GM21381 (cell line): ENCODE results near the gene PCSK5.
"Not testable (repeated sequence)": the region's sequence is repeated elsewhere in the genome, so short reads cannot be mapped to it uniquely, and the experiment has no call there.

Source experiments
- ATAC-seq: cut with Tn5 transposase; IDR thresholded peaks from one replicate; pipeline ENCODE4 v1.9.1; 2021; ENCODE audit warnings: mild to moderate bottlenecking, moderate library complexity; ENCODE audit not compliant: unreplicated experiment

Gene PCSK5

DNA sequence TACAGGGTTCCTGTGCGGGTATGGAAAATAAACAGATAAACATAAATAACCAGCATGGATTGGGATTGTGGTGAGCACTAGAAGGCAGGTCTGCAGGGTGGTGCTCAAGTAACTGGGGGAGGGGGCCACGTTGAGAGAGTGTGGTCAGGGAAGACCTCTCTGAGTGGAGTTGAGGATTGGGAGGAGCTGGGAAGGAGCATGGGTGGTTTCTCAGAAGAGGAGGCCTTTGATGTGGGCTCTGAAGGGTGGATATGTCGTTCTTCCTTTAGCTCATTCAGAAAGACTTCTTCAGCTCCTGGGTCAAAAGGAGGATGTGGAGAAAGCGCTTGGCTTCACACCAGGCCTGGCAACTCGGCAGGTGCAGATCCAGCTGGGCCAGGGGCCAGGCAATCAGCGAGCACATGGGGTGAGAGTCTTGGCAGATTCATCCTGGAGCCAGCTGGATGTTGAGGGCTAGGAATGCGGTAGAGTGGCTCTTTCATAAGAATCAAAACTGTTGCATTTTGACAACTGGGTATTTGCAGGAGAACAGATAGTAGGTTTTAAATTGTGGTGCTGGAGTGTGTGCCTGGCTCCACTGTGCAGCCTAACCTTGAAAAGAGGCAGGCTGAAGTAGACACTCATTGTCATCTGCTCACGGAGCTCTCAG lies 71.7 kb downstream of the PCSK5 start:
- ATAC-seq = no peak

DNA sequence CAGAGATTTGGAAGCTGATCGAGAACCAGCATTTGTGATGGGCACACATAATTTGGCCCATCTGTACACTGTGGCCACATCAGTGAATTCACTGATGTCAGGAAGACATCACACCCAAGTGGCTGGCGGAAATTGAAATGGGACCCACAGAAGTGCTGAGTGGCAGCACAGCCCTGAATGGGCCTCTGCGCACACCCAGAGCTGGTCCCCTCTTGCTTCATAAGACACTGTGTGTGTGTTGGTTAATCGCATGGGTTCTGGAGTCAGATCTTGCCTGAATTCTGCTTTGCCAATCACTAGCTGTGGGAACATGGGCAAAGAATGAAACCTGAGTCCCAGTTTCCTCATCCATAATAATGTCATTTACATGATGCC lies 72.2 kb downstream of the PCSK5 start:
- no peak for ATAC-seq

DNA sequence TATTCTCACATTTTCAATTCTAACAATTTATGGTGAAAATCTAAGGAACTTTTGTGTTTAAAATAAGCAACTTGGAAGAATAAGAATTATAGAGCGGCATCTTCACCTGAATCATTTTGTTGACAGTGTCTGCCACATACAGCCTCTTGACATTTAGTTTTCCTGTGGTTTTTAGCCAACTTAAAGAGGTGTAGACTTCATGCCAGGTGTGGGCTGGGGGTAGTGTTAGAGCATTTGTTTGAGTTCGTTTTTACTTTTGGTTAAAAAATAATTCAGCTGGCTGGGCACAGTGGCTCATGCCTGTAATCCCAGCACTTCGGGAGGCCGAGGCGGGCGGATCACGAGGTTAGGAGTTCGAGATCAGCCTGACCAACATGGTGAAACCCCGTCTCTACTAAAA lies 72.8 kb downstream of the PCSK5 start:
- not testable (repeated sequence) for ATAC-seq

DNA sequence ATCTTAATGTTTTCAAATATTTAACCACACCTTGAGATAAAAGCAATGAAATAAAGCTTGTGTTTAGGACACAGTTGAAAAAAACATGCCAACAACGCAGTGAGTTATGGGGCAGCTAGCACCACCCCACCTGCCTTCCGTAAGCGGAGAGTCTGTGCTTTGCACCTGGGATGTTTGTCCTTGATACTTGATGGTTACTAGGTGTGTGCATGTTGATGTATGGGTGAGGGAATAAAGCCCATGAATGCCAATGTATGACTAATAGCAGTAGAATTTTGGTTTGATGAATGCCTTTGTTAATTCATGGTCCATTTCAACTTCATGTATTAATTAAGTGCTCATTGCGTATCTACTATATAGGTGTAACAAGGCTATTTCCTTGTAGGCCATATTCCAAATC lies 74.0 kb downstream of the PCSK5 start:
- no peak for ATAC-seq

DNA sequence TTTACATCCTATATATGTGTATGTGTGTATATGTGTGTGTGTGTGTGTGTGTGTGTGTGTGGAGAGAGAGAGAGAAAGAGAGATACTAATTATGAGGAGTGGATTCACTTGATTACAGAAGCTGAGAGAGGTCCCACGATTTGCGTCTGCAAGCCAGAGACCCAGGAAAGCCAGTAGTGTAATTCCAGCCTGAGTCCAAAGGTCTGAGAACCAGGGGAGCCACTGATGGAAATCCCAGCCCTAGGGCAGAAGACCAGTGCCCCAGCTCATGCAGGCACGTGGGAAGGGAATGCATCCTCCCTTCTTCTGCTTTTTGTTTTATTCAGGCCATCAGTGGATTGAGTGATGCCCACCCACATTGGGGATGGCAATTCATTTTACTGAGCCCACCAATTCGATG lies 74.8 kb downstream of the PCSK5 start:
- ATAC-seq = no peak

GRCh38 chr9:75967556-75967955 lies 77.1 kb downstream of the PCSK5 start:
- no peak for ATAC-seq

DNA sequence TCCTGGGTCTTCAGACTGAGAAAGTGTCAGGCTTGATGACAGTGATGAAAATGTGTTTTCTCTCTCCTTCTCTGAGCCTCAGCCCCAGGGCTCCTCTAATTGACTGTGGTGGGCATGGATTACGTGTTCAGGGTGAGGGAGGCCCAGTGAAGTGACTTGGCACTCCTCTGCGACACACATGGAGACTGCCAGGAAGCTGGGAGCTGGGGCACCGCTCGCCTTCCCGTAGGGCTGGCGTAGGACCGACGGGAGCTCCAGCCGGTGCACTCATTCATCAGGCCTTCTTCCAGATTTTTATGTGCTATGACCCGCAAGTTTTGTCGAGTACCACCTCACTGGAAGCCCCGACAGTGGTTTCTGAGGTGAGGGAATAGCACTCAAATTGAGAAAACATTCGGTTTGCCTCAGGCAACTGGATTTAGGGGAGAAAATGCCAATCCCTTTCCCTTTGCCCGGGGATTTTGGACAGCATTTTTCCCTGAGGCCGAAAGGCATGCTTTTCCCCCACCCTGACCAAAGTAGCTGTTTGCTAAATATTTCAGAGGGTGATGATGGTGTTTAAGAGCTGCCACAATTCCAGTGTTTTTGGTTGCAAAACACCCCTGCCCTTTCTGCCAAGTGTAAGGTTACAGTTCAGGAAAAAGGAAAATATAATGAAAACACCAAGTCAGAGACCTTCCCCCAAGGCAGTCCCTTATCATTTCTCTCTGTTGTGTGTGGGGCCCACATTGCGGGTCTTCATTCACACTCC lies 83.7 kb downstream of the PCSK5 start:
- ATAC-seq = no peak

- no peak for ATAC-seq
Observed at GRCh38 chr9:75975071-75975470, 84.6 kb downstream of the PCSK5 start.

GRCh38 chr9:75976549-75976948 lies 86.1 kb downstream of the PCSK5 start:
- no peak for ATAC-seq

DNA sequence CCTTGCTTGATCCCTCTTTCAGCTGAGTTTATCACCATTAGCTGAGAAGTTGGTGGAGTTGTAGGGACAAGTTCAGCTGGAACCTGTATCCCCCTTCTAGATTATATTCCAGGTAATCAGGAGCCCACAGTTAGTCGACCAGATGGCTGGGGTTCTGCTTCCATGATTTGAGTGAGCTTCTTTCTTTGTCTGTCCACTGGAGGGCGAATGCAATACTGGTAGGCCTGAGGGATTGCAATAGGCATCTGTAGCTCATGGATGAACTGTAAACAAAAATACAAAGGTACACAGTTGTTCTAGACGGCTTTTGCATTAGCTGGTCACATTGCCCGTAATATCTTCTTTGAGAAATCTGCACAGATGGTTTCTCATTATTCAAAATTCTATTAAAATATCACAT lies 88.9 kb downstream of the PCSK5 start:
- ATAC-seq = no peak

DNA sequence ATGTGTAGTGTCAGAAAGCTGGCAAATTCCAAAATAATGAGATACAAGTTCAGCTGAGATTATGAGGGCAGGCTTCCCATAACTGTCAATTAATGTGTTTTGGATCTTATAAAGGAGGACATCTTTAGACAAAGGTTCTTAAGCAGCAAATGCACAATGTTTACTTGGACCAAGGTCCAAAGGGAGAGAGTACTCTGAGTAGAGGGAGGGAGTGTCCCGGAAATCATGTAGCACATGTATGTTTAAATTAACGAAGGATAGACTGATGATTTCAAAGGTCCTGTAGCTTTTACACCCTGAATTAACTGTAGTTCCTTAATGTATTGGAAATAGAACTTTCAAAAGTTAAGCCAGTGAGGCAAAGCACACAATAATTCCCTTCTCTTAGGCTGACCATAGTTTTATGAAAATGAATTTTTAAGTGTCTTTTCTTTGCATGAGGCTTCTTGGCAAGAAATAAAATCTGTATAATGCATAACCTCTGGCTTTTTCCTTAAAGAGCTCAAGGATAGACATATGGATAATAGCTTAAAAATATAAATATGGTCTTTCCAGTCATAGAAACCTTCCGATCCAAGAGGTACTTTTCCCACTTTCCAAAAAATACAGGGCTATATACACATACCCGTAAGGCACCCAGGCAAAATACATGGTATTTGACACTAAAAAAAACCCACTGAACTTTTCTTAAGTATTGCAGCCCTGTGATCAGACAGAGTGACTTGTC lies 93.0 kb downstream of the PCSK5 start:
- no peak for ATAC-seq

DNA sequence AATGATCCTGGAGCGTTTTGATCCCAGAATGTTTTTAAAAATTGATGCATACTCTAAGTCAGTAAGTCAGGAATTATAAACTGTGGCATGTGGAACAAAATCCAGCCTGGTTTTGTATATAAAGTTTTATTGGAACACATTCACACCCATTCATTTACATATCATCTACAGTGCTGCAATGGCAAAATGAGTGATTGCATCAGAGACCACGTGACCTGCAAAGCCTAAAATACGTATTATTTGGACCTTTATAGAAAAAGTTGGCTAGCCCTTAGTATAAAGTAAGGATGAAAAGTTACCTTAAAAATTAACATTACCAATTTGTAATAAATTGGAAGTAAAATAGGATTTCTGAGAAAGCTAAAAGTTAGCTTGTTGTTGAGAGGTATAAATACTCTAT lies 95.0 kb downstream of the PCSK5 start:
- ATAC-seq = no peak

- ATAC-seq = no peak
Observed at GRCh38 chr9:75988663-75989062, 98.2 kb downstream of the PCSK5 start.

DNA sequence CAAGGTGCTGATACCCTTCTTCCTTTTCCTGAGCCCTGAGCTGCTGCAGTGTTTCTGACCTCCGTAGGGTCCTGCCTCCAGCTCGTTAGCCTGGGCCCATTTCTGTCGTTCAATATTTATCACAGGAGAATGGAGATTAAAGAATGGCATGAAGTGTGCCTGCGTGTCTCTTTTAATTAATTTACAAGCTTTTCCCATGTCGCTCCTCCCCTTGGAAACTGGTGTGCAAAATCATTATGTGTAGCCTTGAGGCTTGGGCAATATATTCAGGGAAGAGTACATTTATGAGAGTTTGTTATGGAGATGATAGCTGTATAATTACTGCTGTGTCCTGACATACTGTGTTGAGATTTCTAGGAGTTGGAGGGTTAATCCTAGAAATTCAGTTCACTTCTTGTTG lies 99.7 kb downstream of the PCSK5 start:
- ATAC-seq = no peak

GRCh38 chr9:75990576-75991304 lies 100.3 kb downstream of the PCSK5 start:
- ATAC-seq = no peak

DNA sequence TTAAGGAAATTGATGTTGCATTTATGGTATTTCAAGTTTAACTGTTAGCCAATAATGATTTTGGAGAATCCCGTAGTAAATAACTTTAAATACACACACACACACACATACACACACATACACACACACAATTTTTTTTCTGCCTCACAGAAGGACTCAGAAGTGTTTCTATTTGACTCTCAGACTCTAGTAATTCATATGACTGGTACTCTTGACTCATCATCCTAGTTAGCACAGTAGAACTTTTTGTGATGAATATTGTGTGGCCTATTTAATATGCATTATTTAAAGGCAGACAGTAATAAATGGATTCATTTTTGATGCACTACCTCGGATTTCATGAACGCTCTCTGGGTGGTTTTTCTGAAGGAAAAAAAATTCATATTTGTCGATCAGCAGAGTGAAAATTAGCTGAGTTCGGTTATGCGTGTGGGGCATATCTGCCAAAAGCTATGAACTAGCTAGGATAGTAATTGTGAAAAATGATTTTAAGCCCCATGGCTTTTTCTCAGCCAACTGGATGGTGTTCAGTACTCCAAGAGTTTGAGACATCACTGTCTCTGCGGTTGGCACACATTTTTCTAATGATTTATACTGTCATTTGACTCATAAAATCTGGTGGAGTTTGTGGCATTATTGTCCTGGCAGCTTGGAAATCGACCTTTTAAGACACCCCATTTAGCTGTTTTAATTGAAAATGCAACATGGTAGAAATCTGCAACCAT lies 102.2 kb downstream of the PCSK5 start:
- ATAC-seq = no peak

- no peak for ATAC-seq
Observed at GRCh38 chr9:75993434-75993833, 103.0 kb downstream of the PCSK5 start.

DNA sequence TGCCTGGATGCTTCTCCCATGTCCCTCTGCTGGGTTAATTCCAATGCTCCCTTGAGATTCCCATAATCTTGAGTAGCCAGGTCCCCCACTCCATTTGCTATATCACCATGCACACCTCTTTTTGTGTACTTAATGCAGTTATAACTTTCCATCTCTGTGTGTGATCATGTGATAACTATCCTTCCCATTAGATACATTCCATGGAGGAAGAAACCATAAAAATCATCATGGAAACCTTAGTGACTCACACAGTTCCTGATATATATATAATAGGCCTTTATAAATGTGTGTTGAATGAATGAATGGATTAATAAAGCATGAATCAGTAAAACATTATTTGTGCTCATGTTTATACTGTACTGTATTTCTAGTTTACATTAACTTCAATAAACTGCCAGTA lies 104.6 kb downstream of the PCSK5 start:
- ATAC-seq = no peak

- ATAC-seq = no peak
Observed at GRCh38 chr9:75996726-75997125, 106.3 kb downstream of the PCSK5 start.

DNA sequence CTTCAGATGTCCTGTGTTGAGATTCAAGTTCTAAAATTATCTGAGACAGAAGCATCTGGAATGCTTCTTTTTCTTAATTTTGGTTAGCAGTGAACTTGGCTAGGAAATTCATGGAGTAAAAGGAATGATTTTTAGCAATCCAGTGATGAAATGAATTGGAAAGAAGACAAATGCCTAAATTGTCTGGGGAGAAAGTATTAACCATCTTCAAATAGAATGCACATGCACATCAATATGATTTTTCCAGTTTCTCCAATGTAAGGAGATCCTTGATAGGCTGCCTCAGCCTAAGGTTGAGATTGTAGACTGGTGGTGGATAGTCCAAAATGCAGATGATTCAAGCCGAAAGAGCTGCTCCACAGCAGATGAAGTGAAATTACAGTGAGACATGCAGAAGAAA lies 106.7 kb downstream of the PCSK5 start:
- ATAC-seq = no peak
